WTC11 (cell line): ENCODE measurements around the gene LAMTOR2.

Source experiments
- CTCF ChIP-seq: fragments of 200-600 bp; IDR thresholded peaks from 2 replicates; pipeline ENCODE4 v1.8.0; 2022; ENCODE audit warnings: antibody characterized with exemption
- TEAD4 ChIP-seq: sonication (generic); formaldehyde crosslinking; IDR thresholded peaks from 2 replicates; pipeline ENCODE4 v1.8.0; 2022; ENCODE audit warnings: mild to moderate bottlenecking, missing genetic modification reagents
- ZNF121 ChIP-seq: sonication (generic); formaldehyde crosslinking; IDR thresholded peaks from 2 replicates; pipeline ENCODE4 v1.8.0; 2023; ENCODE audit warnings: missing genetic modification reagents

- TF ChIP-seq CTCF = no peak
- no peak for TF ChIP-seq TEAD4 (CRISPR knock-in tag)
- no peak for TF ChIP-seq ZNF121 (CRISPR knock-in tag)
Observed at GRCh38 chr1:156050376-156050775, 4.2 kb upstream of the LAMTOR2 start.
